ENCODE measurements around the gene ABCB6. TPM values are rescaled to one million over a fixed set of nuclear protein-coding genes. Genes with fewer than 3 reads are reported as not detected.
A peak's percentile ranks its signal among the peaks of the same experiment; 100 is the strongest.

Gene ABCB6
- total and polyA plus RNA-seq, 10 of the 15 experiments (the other 5 are each of a cell fraction or from before 2014, with no cell fraction given), result 2.3 to 22.1 (median 13.8) TPM

GRCh38 chr2:219177552-219178376 lies 41.0 kb downstream of the ABCB6 start, which contains the start of gene RETREG2:
Gene RETREG2 (plus strand): TSS chr2:219178275. CDS start chr2:219178353, 78 bp downstream.
- peaks cover 10% of the 10 kb centered on the region for H3K4me1 ChIP-seq (ENCODE audit: control insufficient read depth, insufficient read depth, low read length)
- H3K79me2 ChIP-seq (ENCODE audit: control insufficient read depth, insufficient read depth, low read length), result peaks cover 32% of the 10 kb centered on the region
- DNase-seq (ENCODE audit: low read depth, low spot score), result peak; percentile 72
- ChIA-PET POLR2A (interaction anchor here (0.7 to 5.0 kb wide), 9 partner anchors 29 to 210 kb away, joined by 3 to 47 read pairs (median 12); partner anchors contain the start of genes DNPEP, GLB1L, STK16 and TUBA4B), RAD21 (ENCODE audit: unreplicated experiment) (interaction anchor here (1.0 to 3.7 kb wide), 4 partner anchors 29 to 117 kb away, joined by 4 to 25 read pairs (median 22); partner anchors contain the start of genes DNAJB2 and ZFAND2B), SMC1A (ENCODE audit: uncharacterized antibody, unreplicated experiment) (interaction anchor here (0.6 to 2.5 kb wide), 4 partner anchors 52 to 74 kb away, joined by 3 to 13 read pairs (median 7); partner anchors contain the start of genes ANKZF1, ATG9A and TUBA4B), CTCF (interaction anchor here (1.4 to 3.9 kb wide), 3 partner anchors 29 to 117 kb away, joined by 6 to 52 read pairs (median 19); partner anchors contain the start of gene ZFAND2B)
- H3K36me3 ChIP-seq (ENCODE audit: control insufficient read depth in 2 of 2, insufficient read depth in 2 of 2, low read length in 1 of 2), result peaks cover 12 to 13% of the 10 kb centered on the region in 2 experiments
- ATAC-seq, result peak; percentile 62
- no peaks in the 10 kb centered on the region for H3K27me3 ChIP-seq (replicated peaks in 1 of 2; ENCODE audit: control insufficient read depth in 2 of 2, insufficient read depth in 2 of 2, low read length in 1 of 2)
- FAIRE-seq, result peak; percentile 56
- H3K4me3 ChIP-seq, result peak within 1 kb of the TSS; percentile 83
- H3K9ac ChIP-seq (ENCODE audit: control insufficient read depth, insufficient read depth, low read length), result peak within 1 kb of the TSS; percentile 97
- peak within 1 kb of the TSS; percentile 90 for H2AFZ ChIP-seq (ENCODE audit: control insufficient read depth, low read depth, low read length)
- intact Hi-C loops (cut with micrococcal nuclease; ENCODE audit: unreplicated experiment), result loop anchor here (2.0 to 5.0 kb wide), 5 partner anchors 29 to 210 kb away; partner anchors contain the start of genes DNAJB2, DNPEP, TUBA4A and TUBA4B
- H4K20me1 ChIP-seq (ENCODE audit: control insufficient read depth, insufficient read depth), result no peaks in the 10 kb centered on the region
- in situ Hi-C loops (cut with MboI), result no loop called here
- H3K9me3 ChIP-seq (replicated peaks; ENCODE audit: control insufficient read depth, insufficient read depth, low read length), result no peaks in the 10 kb centered on the region
- H3K27ac ChIP-seq (ENCODE audit: control insufficient read depth, insufficient read depth), result peak within 1 kb of the TSS; percentile 98
- 1% methylated on average over 67 of the region's 67 CpGs for WGBS (ENCODE audit: insufficient coverage, insufficient replicate concordance, low lambda C conversion rate, missing lambda C conversion rate)
- peak within 1 kb of the TSS; percentile 89 for H3K4me2 ChIP-seq (ENCODE audit: control insufficient read depth, insufficient read depth)
- BruUV-seq (replicated peaks), result no TSS peak
- TF ChIP-seq SKIL (IDR thresholded peaks at IDR 0.05; ENCODE audit: low read depth, poor library complexity, severe bottlenecking) (no peak), PKNOX1 (IDR thresholded peaks at IDR 0.05) (no peak), ETV6 (conservative IDR thresholded peaks at IDR 0.05 in 1 of 2, IDR thresholded peaks at IDR 0.05 in 1 of 2; ENCODE audit: borderline replicate concordance in 1 of 2, low read depth in 1 of 2) (no peak), ZZZ3 (IDR thresholded peaks at IDR 0.05; ENCODE audit: control insufficient read depth, insufficient read length, low read depth) (no peak), NBN (IDR thresholded peaks at IDR 0.05) (no peak; the same call in none of the 2 replicates), STAT1 (conservative IDR thresholded peaks at IDR 0.05) (peak; percentile 86; the same call in 1 of the 2 replicates), TAF1 (IDR thresholded peaks at IDR 0.05; ENCODE audit: borderline replicate concordance, low read depth, low read length) (peak; percentile 49; the same call in 1 of the 2 replicates), NKRF (conservative IDR thresholded peaks at IDR 0.05) (peak; percentile 91), HDAC2 (IDR thresholded peaks at IDR 0.05) (no peak), IKZF1 (conservative IDR thresholded peaks at IDR 0.05) (peak; percentile 89), RAD51 (IDR thresholded peaks at IDR 0.05) (peak; percentile 99), ZNF622 (IDR thresholded peaks at IDR 0.05) (no peak), BHLHE40 (IDR thresholded peaks at IDR 0.05; ENCODE audit: borderline replicate concordance in 1 of 2, low read depth in 2 of 2, low read length in 1 of 2) (peak; percentile 93 to 100), NFXL1 (IDR thresholded peaks at IDR 0.05; ENCODE audit: borderline replicate concordance) (no peak), USF2 (IDR thresholded peaks at IDR 0.05; ENCODE audit: borderline replicate concordance, low read depth, low read length) (peak; percentile 99), POLR2AphosphoS2 (IDR thresholded peaks at IDR 0.05; ENCODE audit: low read depth, low read length) (peak; percentile 90)

Measured in GM12878 (cell line).